ENCODE data around the gene OASL. TPM values are rescaled to one million over a fixed set of nuclear protein-coding genes. Genes with fewer than 3 reads are reported as not detected.
"Not testable (repeated sequence)": the region's sequence is repeated elsewhere in the genome, so short reads cannot be mapped to it uniquely, and the experiment has no call there.

Gene OASL
- total RNA-seq, 4 donors from 2014 or later = 0.26 to 0.75 (median 0.46) TPM

DNA sequence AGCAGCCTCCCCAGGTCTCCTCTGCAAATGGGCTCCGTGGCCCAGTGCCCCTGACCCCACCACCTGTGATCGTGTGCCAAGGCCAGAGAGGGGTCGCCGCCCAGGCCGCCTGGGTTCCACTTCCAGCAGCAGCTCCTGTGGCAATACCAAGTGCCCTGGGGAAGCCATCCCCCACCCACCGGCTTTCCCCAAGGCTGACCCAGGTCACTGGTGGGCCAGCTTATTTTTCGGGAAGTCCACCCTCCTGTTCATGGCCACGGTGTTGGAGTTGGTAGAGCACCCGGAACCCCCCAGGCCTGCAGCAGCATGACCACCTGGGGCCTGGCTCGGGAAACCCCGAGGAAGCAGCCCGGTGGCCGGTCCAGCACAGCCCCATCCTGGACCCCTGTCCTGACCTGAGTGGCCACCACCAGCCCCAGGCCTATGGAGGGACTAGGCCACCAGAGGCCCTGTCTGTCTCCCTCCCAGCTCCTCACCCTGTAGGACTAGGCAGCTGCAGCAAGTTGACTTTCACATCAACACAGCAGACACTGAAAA, 40.8 kb upstream of the OASL start:
- intact Hi-C loops (cut with DNase I) = no loop called here
- WGBS = 93% methylated on average over 9 of the region's 13 CpGs
- Histone ChIP-seq H3K4me1 (no peaks in the 10 kb centered on the region), H3K27ac (replicated peaks in 1 of 4) (no peak overlapping the region), H3K36me3 (no peaks in the 10 kb centered on the region), H3K4me3 (no peak overlapping the region), H3K9me3 (no peaks in the 10 kb centered on the region), H3K27me3 (no peaks in the 10 kb centered on the region)
- no peak for DNase-seq (ENCODE audit: extremely low spot score)
- TF ChIP-seq EP300 (IDR thresholded peaks at IDR 0.05) (no peak), POLR2AphosphoS5 (IDR thresholded peaks at IDR 0.05) (no peak), POLR2A (IDR thresholded peaks at IDR 0.05; ENCODE audit: low read depth) (no peak)
- TF ChIP-seq, protein P1, sequence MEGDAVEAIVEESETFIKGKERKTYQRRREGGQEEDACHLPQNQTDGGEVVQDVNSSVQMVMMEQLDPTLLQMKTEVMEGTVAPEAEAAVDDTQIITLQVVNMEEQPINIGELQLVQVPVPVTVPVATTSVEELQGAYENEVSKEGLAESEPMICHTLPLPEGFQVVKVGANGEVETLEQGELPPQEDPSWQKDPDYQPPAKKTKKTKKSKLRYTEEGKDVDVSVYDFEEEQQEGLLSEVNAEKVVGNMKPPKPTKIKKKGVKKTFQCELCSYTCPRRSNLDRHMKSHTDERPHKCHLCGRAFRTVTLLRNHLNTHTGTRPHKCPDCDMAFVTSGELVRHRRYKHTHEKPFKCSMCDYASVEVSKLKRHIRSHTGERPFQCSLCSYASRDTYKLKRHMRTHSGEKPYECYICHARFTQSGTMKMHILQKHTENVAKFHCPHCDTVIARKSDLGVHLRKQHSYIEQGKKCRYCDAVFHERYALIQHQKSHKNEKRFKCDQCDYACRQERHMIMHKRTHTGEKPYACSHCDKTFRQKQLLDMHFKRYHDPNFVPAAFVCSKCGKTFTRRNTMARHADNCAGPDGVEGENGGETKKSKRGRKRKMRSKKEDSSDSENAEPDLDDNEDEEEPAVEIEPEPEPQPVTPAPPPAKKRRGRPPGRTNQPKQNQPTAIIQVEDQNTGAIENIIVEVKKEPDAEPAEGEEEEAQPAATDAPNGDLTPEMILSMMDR (IDR thresholded peaks at IDR 0.05) = no peak

- H3K27ac ChIP-seq (replicated peaks in 1 of 4); H3K36me3 ChIP-seq; H3K4me1 ChIP-seq; intact Hi-C loops (cut with DNase I); H3K4me3 ChIP-seq; H3K27me3 ChIP-seq; DNase-seq (ENCODE audit: extremely low spot score); H3K9me3 ChIP-seq: not testable (repeated sequence)
- WGBS = 90% methylated on average over 1 of the region's 3 CpGs
Observed at GRCh38 chr12:121077440-121077839, 38.4 kb upstream of the OASL start.

DNA sequence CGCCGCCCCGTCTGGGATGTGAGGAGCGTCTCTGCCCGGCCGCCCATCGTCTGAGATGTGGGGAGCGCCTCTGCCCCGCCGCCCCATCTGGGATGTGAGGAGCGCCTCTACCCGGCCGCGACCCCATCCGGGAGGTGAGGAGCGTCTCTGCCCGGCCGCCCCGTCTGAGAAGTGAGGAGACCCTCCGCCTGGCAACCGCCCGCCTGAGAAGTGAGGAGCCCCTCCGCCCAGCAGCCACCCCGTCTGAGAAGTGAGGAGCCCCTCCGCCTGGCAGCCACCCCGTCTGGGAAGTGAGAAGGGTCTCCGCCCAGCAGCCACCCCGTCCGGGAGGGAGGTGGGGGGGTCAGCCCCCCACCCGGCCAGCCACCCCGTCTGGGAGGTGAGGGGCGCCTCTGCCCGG, 36.9 kb upstream of the OASL start:
- H3K4me1 ChIP-seq; H3K4me3 ChIP-seq; H3K27ac ChIP-seq (replicated peaks in 1 of 4); H3K36me3 ChIP-seq; DNase-seq (ENCODE audit: extremely low spot score); intact Hi-C loops (cut with DNase I); H3K27me3 ChIP-seq: not testable (repeated sequence)
- H3K9me3 ChIP-seq = peaks cover 0 to 18% (median 16%) of the 10 kb centered on the region in 4 donors
- WGBS = 98% methylated on average over 15 of the region's 33 CpGs

DNA sequence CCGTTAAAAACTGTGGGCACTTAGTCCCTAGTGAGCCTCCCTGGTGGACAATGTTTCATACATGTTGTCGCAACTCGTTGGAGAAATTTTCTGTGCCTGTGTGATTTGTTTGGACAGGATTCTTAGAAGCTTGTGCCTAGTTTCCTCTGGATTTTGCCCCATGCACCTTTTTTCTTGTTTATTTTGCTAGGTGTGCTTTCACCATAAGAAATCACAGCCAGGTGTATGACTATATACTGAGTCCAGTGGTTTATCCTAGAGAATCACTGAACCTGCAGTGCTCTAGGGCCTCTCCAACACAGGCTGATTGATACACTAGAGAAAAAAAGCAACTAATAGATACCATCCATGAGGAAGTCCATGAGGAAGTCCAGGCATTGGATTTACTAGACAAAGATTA, 33.1 kb upstream of the OASL start:
- Histone ChIP-seq H3K36me3 (no peaks in the 10 kb centered on the region), H3K27ac (replicated peaks in 1 of 4) (no peak overlapping the region), H3K27me3 (peaks cover 0 to 16% (median 0%) of the 10 kb centered on the region in 4 donors), H3K4me1 (no peaks in the 10 kb centered on the region), H3K4me3 (no peak overlapping the region), H3K9me3 (peaks cover 0 to 18% (median 16%) of the 10 kb centered on the region in 4 donors)
- WGBS = 96% methylated on average over 3 of the region's 3 CpGs
- no peak for TF ChIP-seq EP300 (IDR thresholded peaks at IDR 0.05)
- TF ChIP-seq POLR2AphosphoS5 (IDR thresholded peaks at IDR 0.05) = no peak
- TF ChIP-seq, protein P1 (IDR thresholded peaks at IDR 0.05) = no peak
- no peak for TF ChIP-seq POLR2A (IDR thresholded peaks at IDR 0.05; ENCODE audit: low read depth)
- intact Hi-C loops (cut with DNase I) = no loop called here
- no peak for DNase-seq (ENCODE audit: extremely low spot score)

DNA sequence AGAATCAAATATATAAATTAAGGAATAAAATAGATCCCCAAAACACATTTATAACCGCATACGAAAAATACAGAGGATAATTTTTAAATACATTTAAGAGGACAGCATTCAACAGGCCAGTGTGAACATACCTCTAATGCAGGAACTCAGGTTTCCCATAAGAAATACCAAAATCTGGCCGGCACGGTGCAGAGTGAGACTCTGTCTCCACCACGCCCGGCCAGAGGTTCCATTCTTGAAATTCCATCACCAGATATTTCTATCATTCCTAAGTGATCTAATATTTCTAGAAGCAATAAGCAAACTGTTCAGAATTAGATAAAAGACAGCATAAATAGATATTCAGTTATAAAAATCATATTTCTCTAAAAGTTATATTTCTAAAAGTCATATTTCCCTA, 30.2 kb upstream of the OASL start:
- Histone ChIP-seq H3K27me3 (peaks cover 0 to 21% (median 0%) of the 10 kb centered on the region in 4 donors), H3K4me1 (no peaks in the 10 kb centered on the region), H3K4me3 (no peak overlapping the region), H3K9me3 (peaks cover 0 to 18% (median 16%) of the 10 kb centered on the region in 4 donors), H3K27ac (replicated peaks in 1 of 4) (no peak overlapping the region), H3K36me3 (no peaks in the 10 kb centered on the region)
- TF ChIP-seq EP300 (IDR thresholded peaks at IDR 0.05) = no peak
- no peak for TF ChIP-seq POLR2A (IDR thresholded peaks at IDR 0.05; ENCODE audit: low read depth)
- TF ChIP-seq POLR2AphosphoS5 (IDR thresholded peaks at IDR 0.05) = no peak
- TF ChIP-seq, protein P1 (IDR thresholded peaks at IDR 0.05) = no peak
- intact Hi-C loops (cut with DNase I) = no loop called here
- 88% methylated on average over 6 of the region's 6 CpGs for WGBS
- DNase-seq (ENCODE audit: extremely low spot score) = no peak

GRCh38 chr12:121065345-121065744, 26.3 kb upstream of the OASL start:
- Histone ChIP-seq H3K27me3 (peaks cover 0 to 32% (median 0%) of the 10 kb centered on the region in 4 donors), H3K36me3 (no peaks in the 10 kb centered on the region), H3K9me3 (no peaks in the 10 kb centered on the region), H3K4me1 (peaks cover 0 to 2% (median 1%) of the 10 kb centered on the region in 4 donors), H3K27ac (replicated peaks in 1 of 4) (no peak overlapping the region), H3K4me3 (no peak overlapping the region)
- intact Hi-C loops (cut with DNase I) = no loop called here
- TF ChIP-seq POLR2AphosphoS5 (IDR thresholded peaks at IDR 0.05) = no peak
- TF ChIP-seq, protein P1 (IDR thresholded peaks at IDR 0.05) = no peak
- TF ChIP-seq EP300 (IDR thresholded peaks at IDR 0.05) = no peak
- TF ChIP-seq POLR2A (IDR thresholded peaks at IDR 0.05; ENCODE audit: low read depth) = no peak
- no peak for DNase-seq (ENCODE audit: extremely low spot score)
- 55% methylated on average over 2 of the region's 2 CpGs for WGBS

GRCh38 chr12:121064586-121064985, 25.5 kb upstream of the OASL start:
- DNase-seq (ENCODE audit: extremely low spot score); intact Hi-C loops (cut with DNase I); H3K36me3 ChIP-seq; H3K9me3 ChIP-seq; H3K4me1 ChIP-seq; H3K4me3 ChIP-seq; H3K27ac ChIP-seq (replicated peaks in 1 of 4): not testable (repeated sequence)
- H3K27me3 ChIP-seq = peaks cover 0 to 29% (median 0%) of the 10 kb centered on the region in 4 donors
- WGBS = 92% methylated on average over 12 of the region's 12 CpGs
